OCI-LY3 (cell line): Measurements from ENCODE around the gene NEK11.
A peak's percentile ranks its signal among the peaks of the same experiment; 100 is the strongest.

Experiments used
- EZH2phosphoT487 ChIP-seq: fragments of 200-600 bp; shearing (Covaris generic); IDR thresholded peaks from 2 replicates; pipeline ENCODE4 v1.6.1; 2018; ENCODE audit warnings: antibody characterized with exemption, mixed run types, low read depth
- TF ChIP-seq, protein P1 (sequence below): fragments of 200-600, 300-600 bp; sonication (generic); IDR thresholded peaks from 2 replicates; pipeline ENCODE4 v1.5.1; 2014; ENCODE audit warnings: antibody characterized with exemption, low read length, low read depth

DNA sequence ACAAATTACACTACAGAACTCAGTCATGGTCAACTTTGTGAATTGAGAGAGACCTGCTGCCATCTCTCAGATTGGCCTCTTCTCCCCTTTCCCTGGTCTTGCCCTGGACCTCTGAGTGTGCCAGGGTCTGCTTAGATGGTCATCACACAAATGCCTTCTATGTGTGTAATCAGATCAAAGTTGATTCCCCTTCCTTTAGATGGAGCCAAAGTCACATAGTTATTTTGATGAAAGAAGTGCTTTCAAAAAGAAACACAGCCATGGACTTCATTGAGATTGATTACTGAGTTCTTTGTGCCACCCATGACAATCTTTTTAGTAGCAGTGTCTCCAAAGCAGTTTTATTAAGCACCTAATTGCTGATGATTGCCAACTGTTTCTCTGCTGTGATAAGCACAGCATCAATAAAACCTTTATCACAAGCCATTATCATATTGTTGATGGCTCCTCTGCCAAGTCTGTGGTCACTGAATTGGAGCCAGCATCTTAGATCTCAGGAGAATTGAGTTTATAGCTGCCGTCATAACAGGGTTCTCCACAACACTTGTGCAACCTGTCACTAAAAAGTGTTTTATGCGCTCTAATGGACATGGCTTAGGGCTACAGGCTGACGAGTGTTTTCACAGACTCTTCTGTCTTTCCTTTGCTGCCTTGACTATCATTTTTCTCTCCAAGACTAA is 205.2 kb downstream of the NEK11 start:
- TF ChIP-seq, protein P1, sequence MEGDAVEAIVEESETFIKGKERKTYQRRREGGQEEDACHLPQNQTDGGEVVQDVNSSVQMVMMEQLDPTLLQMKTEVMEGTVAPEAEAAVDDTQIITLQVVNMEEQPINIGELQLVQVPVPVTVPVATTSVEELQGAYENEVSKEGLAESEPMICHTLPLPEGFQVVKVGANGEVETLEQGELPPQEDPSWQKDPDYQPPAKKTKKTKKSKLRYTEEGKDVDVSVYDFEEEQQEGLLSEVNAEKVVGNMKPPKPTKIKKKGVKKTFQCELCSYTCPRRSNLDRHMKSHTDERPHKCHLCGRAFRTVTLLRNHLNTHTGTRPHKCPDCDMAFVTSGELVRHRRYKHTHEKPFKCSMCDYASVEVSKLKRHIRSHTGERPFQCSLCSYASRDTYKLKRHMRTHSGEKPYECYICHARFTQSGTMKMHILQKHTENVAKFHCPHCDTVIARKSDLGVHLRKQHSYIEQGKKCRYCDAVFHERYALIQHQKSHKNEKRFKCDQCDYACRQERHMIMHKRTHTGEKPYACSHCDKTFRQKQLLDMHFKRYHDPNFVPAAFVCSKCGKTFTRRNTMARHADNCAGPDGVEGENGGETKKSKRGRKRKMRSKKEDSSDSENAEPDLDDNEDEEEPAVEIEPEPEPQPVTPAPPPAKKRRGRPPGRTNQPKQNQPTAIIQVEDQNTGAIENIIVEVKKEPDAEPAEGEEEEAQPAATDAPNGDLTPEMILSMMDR: peak; percentile 53
- TF ChIP-seq EZH2phosphoT487: no peak
